Measurements from ENCODE around the gene RBKS. TPM values are rescaled to one million over a fixed set of nuclear protein-coding genes. Genes with fewer than 3 reads are reported as not detected.

Gene RBKS
- total RNA-seq, 1 donor from 2014 or later = 1.6 TPM

DNA sequence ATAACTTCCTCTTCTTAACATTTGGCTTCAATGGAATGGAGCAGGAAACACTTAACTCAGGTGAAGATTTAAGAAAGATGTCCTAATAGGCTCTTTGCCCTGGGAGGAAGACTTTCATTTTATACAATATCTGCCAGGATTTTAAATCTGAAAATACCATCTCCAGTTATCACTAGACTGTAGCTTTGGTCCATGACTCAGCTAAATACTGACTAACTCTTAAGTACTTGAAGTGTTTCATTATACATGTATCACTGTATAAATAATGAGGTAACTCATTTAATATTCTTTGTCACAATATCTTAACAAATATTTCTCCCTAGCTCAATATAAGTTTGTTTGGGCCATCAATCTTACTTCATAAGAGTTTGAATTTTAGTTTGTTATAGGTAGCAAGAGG lies 34.7 kb downstream of the RBKS start:
- H3K4me1 Mint-ChIP-seq (ENCODE audit: low read depth, unreplicated experiment) = peaks cover 9% of the 10 kb centered on the region
- no peaks in the 10 kb centered on the region for H4K20me1 ChIP-seq (ENCODE audit: insufficient read depth, low read length)
- H3K36me3 ChIP-seq (ENCODE audit: insufficient read depth, low read length) = no peaks in the 10 kb centered on the region
- peak overlapping the region; percentile 20 for H3K27ac Mint-ChIP-seq (ENCODE audit: unreplicated experiment)
- H3K4me2 ChIP-seq (ENCODE audit: low read length) = peak overlapping the region; percentile 33
- FAIRE-seq (peak; percentile 70), DNase-seq (ENCODE audit: low read depth) (peak; percentile 89)
- H3K9me3 Mint-ChIP-seq (ENCODE audit: unreplicated experiment) = peaks cover 7% of the 10 kb centered on the region
- no peaks in the 10 kb centered on the region for H3K9me3 ChIP-seq (ENCODE audit: insufficient read depth, low read depth, low read length)
- H3K79me2 ChIP-seq (ENCODE audit: insufficient read depth, low read length) = no peaks in the 10 kb centered on the region
- H3K4me3 ChIP-seq (ENCODE audit: insufficient read depth, low read depth, low read length) = no peak overlapping the region
- H2AFZ ChIP-seq (ENCODE audit: low read depth, low read length) = no peak overlapping the region
- H3K4me1 ChIP-seq (ENCODE audit: insufficient read depth, low read length) = peaks cover 20% of the 10 kb centered on the region
- peak overlapping the region; percentile 68 for H3K27ac ChIP-seq (ENCODE audit: low read depth, low read length)
- TF ChIP-seq CTCF (IDR thresholded peaks at IDR 0.05; ENCODE audit: insufficient read depth, low read depth, low read length) (no peak), EZH2 (IDR thresholded peaks at IDR 0.05; ENCODE audit: insufficient read depth, low read length) (no peak)
- H3K4me3 Mint-ChIP-seq (ENCODE audit: unreplicated experiment) = no peak overlapping the region
- peaks cover 2% of the 10 kb centered on the region for H3K27me3 Mint-ChIP-seq (ENCODE audit: low read depth, unreplicated experiment)
- H3K27me3 ChIP-seq (ENCODE audit: insufficient read depth, low read length) = no peaks in the 10 kb centered on the region
- peaks cover 6% of the 10 kb centered on the region for H3K36me3 Mint-ChIP-seq (ENCODE audit: low read depth, unreplicated experiment)
- H3K9ac ChIP-seq (ENCODE audit: low read length) = no peak overlapping the region

DNA sequence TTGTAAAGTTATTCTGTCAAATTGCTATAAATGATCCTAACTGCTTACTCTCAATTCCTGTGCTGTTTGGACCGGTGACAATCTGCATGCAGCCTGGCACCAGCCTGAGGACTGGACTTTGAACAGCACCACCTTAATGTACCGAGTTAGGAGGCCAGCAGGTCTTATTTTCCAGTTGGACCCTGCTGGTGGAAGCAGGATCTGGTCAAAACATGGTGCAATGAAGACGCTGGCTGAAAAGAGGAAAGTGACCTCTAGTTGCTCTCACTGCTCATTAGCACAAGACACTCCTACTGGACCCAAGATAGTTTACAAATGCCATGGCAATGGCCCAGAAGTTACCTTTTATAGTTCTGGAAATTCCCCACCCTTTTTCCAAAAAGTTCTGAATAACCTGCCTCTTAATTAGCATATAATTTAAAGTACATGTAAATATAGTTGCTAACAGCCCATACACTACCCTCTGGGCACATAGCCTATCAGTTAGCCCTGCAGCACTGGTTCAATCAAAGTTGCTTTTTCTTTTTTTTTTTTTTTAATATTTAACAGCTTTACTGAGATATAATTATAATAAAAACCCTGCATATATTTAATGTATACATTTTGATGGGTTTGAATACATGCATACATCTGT lies 35.8 kb downstream of the RBKS start:
- no peaks in the 10 kb centered on the region for H3K9me3 ChIP-seq (ENCODE audit: insufficient read depth, low read depth, low read length)
- H3K4me1 Mint-ChIP-seq (ENCODE audit: low read depth, unreplicated experiment) = peaks cover 3% of the 10 kb centered on the region
- H3K27me3 ChIP-seq (ENCODE audit: insufficient read depth, low read length) = no peaks in the 10 kb centered on the region
- H3K4me3 Mint-ChIP-seq (ENCODE audit: unreplicated experiment) = no peak overlapping the region
- no peak overlapping the region for H3K27ac Mint-ChIP-seq (ENCODE audit: unreplicated experiment)
- no peak overlapping the region for H3K9ac ChIP-seq (ENCODE audit: low read length)
- no peaks in the 10 kb centered on the region for H4K20me1 ChIP-seq (ENCODE audit: insufficient read depth, low read length)
- H3K27ac ChIP-seq (ENCODE audit: low read depth, low read length) = no peak overlapping the region
- no peak for FAIRE-seq
- peaks cover 2% of the 10 kb centered on the region for H3K27me3 Mint-ChIP-seq (ENCODE audit: low read depth, unreplicated experiment)
- TF ChIP-seq EZH2 (IDR thresholded peaks at IDR 0.05; ENCODE audit: insufficient read depth, low read length) = no peak
- TF ChIP-seq CTCF (IDR thresholded peaks at IDR 0.05; ENCODE audit: insufficient read depth, low read depth, low read length) = no peak
- no peaks in the 10 kb centered on the region for H3K79me2 ChIP-seq (ENCODE audit: insufficient read depth, low read length)
- H2AFZ ChIP-seq (ENCODE audit: low read depth, low read length) = no peak overlapping the region
- H3K4me3 ChIP-seq (ENCODE audit: insufficient read depth, low read depth, low read length) = no peak overlapping the region
- no peaks in the 10 kb centered on the region for H3K36me3 ChIP-seq (ENCODE audit: insufficient read depth, low read length)
- H3K9me3 Mint-ChIP-seq (ENCODE audit: unreplicated experiment) = peaks cover 7% of the 10 kb centered on the region
- peaks cover 20% of the 10 kb centered on the region for H3K4me1 ChIP-seq (ENCODE audit: insufficient read depth, low read length)
- H3K4me2 ChIP-seq (ENCODE audit: low read length) = no peak overlapping the region
- peaks cover 6% of the 10 kb centered on the region for H3K36me3 Mint-ChIP-seq (ENCODE audit: low read depth, unreplicated experiment)
- no peak for DNase-seq (ENCODE audit: low read depth)

DNA sequence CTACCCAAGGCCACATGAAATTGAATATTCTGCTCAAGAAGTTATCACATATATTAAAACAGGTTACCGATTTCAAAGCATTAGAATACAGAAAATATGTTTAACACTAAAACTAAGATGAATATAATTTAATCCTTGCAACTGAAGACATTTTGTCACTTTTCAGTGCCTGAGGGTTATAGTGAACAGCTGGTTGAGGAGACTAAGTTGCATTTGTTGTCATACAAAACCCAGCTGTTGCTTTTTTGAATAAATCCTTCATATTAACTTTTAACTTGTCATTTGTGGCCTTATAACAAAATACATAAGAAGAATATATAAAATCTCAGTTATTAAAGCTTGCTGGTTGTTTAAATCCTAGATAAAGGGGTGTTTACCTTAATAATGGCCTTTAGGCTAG lies 37.5 kb downstream of the RBKS start:
- H3K36me3 Mint-ChIP-seq (ENCODE audit: low read depth, unreplicated experiment) = peaks cover 5% of the 10 kb centered on the region
- peaks cover 20% of the 10 kb centered on the region for H3K4me1 ChIP-seq (ENCODE audit: insufficient read depth, low read length)
- H3K9me3 ChIP-seq (ENCODE audit: insufficient read depth, low read depth, low read length) = no peaks in the 10 kb centered on the region
- no peak overlapping the region for H3K27ac ChIP-seq (ENCODE audit: low read depth, low read length)
- DNase-seq (ENCODE audit: low read depth) (no peak), FAIRE-seq (no peak)
- peaks cover 3% of the 10 kb centered on the region for H3K9me3 Mint-ChIP-seq (ENCODE audit: unreplicated experiment)
- H3K4me3 Mint-ChIP-seq (ENCODE audit: unreplicated experiment) = no peak overlapping the region
- H3K9ac ChIP-seq (ENCODE audit: low read length) = no peak overlapping the region
- no peak overlapping the region for H3K4me3 ChIP-seq (ENCODE audit: insufficient read depth, low read depth, low read length)
- H3K27me3 ChIP-seq (ENCODE audit: insufficient read depth, low read length) = no peaks in the 10 kb centered on the region
- no peak overlapping the region for H2AFZ ChIP-seq (ENCODE audit: low read depth, low read length)
- H3K4me1 Mint-ChIP-seq (ENCODE audit: low read depth, unreplicated experiment) = peaks cover 3% of the 10 kb centered on the region
- peaks cover 2% of the 10 kb centered on the region for H3K27me3 Mint-ChIP-seq (ENCODE audit: low read depth, unreplicated experiment)
- no peaks in the 10 kb centered on the region for H4K20me1 ChIP-seq (ENCODE audit: insufficient read depth, low read length)
- TF ChIP-seq EZH2 (IDR thresholded peaks at IDR 0.05; ENCODE audit: insufficient read depth, low read length) (no peak), CTCF (IDR thresholded peaks at IDR 0.05; ENCODE audit: insufficient read depth, low read depth, low read length) (no peak)
- no peaks in the 10 kb centered on the region for H3K36me3 ChIP-seq (ENCODE audit: insufficient read depth, low read length)
- H3K27ac Mint-ChIP-seq (ENCODE audit: unreplicated experiment) = no peak overlapping the region
- H3K4me2 ChIP-seq (ENCODE audit: low read length) = no peak overlapping the region
- H3K79me2 ChIP-seq (ENCODE audit: insufficient read depth, low read length) = no peaks in the 10 kb centered on the region

Measured in astrocyte (in vitro differentiated cells and primary cell).